HPDE6-E6E7 (cell line): ENCODE results near the gene LRP2.

Source experiments
- DNase-seq: peaks from one replicate; pipeline ENCODE4 v3.0.0; 2011; ENCODE audit warnings: missing footprints; ENCODE audit errors: extremely low spot score

The LRP2 gene

GRCh38 chr2:169240405-169240804 is 121.9 kb downstream of the LRP2 start:
- DNase-seq: no peak

- DNase-seq: no peak
Measured at GRCh38 chr2:169237939-169238338, 124.4 kb downstream of the LRP2 start.

- DNase-seq: no peak
Measured at GRCh38 chr2:169237286-169237685, 125.0 kb downstream of the LRP2 start.

- DNase-seq: no peak
Measured at GRCh38 chr2:169232551-169233154, 129.7 kb downstream of the LRP2 start.

GRCh38 chr2:169230204-169230603 is 132.1 kb downstream of the LRP2 start:
- DNase-seq: no peak

- DNase-seq: no peak
Measured at GRCh38 chr2:169229590-169229989, 132.7 kb downstream of the LRP2 start.

GRCh38 chr2:169225906-169226305 is 136.4 kb downstream of the LRP2 start:
- DNase-seq: no peak

- no peak for DNase-seq
Measured at GRCh38 chr2:169225233-169225750, 137.0 kb downstream of the LRP2 start.

GRCh38 chr2:169222665-169223064 is 139.7 kb downstream of the LRP2 start:
- peak; percentile 62 for DNase-seq

GRCh38 chr2:169221745-169222369 is 140.5 kb downstream of the LRP2 start:
- peak; percentile 10 for DNase-seq

GRCh38 chr2:169210917-169211316 is 151.4 kb downstream of the LRP2 start:
- no peak for DNase-seq

GRCh38 chr2:169208026-169208425 is 154.3 kb downstream of the LRP2 start:
- DNase-seq: no peak

- no peak for DNase-seq
Measured at GRCh38 chr2:169205176-169205575, 157.2 kb downstream of the LRP2 start.

- DNase-seq: no peak
Measured at GRCh38 chr2:169203952-169204351, 158.4 kb downstream of the LRP2 start.

GRCh38 chr2:169200756-169201155 is 161.6 kb downstream of the LRP2 start:
- DNase-seq: no peak

- no peak for DNase-seq
Measured at GRCh38 chr2:169193618-169194017, 168.7 kb downstream of the LRP2 start.

GRCh38 chr2:169190197-169190775 is 172.0 kb downstream of the LRP2 start:
- no peak for DNase-seq

- DNase-seq: no peak
Measured at GRCh38 chr2:169189132-169189531, 173.2 kb downstream of the LRP2 start.

- no peak for DNase-seq
Measured at GRCh38 chr2:169185711-169186110, 176.6 kb downstream of the LRP2 start.

GRCh38 chr2:169184074-169184473 is 178.3 kb downstream of the LRP2 start:
- peak; percentile 31 for DNase-seq

- DNase-seq: no peak
Measured at GRCh38 chr2:169182573-169182972, 179.8 kb downstream of the LRP2 start.

GRCh38 chr2:169178804-169179390 is 183.4 kb downstream of the LRP2 start:
- no peak for DNase-seq

- no peak for DNase-seq
Measured at GRCh38 chr2:169178364-169178763, 184.0 kb downstream of the LRP2 start.
